Astrocyte (in vitro differentiated cells and primary cell): ENCODE data around the gene SHANK1.

Experiments
- CTCF ChIP-seq: IDR thresholded peaks from 2 replicates; pipeline ENCODE4 v1.5.1; 2011; ENCODE audit warnings: low read depth, mild to moderate bottlenecking, inconsistent platforms, low read length, moderate library complexity; ENCODE audit not compliant: insufficient read depth
- EZH2 ChIP-seq: IDR thresholded peaks from 2 replicates; pipeline ENCODE4 v1.6.1; 2012; ENCODE audit warnings: mild to moderate bottlenecking, low read length, inconsistent platforms; ENCODE audit not compliant: insufficient read depth

GRCh38 chr19:50722201-50723013 lies 2.8 kb upstream of the SHANK1 start:
- no peak for TF ChIP-seq CTCF
- no peak for TF ChIP-seq EZH2
